GM21381 (cell line): ENCODE results near the gene AAR2.

Experiments
- ATAC-seq: cut with Tn5 transposase; IDR thresholded peaks from one replicate; pipeline ENCODE4 v1.9.1; 2021; ENCODE audit warnings: mild to moderate bottlenecking, moderate library complexity; ENCODE audit not compliant: unreplicated experiment

The AAR2 gene

GRCh38 chr20:36259177-36260061 lies 23.1 kb downstream of the AAR2 start:
- no peak for ATAC-seq

DNA sequence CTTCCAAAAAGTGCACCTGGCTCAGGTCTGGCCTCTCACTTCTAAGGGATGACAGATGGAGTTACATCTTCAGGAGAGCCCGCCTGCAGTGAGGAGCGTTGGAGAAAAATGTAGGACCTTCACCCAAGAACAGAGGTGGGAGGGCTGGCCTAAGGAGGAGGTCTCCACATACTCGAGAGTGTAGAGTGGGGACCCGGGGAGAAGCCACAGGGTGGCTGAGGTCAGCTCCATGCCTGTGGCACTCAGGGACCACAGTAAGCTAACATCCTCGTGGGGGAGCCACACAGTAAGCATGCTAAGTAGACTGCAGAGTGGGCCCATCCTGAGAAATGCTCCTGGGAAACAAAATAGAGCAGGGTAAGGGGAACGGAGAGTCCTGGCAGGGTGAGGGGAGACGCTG lies 24.0 kb downstream of the AAR2 start:
- ATAC-seq = no peak

DNA sequence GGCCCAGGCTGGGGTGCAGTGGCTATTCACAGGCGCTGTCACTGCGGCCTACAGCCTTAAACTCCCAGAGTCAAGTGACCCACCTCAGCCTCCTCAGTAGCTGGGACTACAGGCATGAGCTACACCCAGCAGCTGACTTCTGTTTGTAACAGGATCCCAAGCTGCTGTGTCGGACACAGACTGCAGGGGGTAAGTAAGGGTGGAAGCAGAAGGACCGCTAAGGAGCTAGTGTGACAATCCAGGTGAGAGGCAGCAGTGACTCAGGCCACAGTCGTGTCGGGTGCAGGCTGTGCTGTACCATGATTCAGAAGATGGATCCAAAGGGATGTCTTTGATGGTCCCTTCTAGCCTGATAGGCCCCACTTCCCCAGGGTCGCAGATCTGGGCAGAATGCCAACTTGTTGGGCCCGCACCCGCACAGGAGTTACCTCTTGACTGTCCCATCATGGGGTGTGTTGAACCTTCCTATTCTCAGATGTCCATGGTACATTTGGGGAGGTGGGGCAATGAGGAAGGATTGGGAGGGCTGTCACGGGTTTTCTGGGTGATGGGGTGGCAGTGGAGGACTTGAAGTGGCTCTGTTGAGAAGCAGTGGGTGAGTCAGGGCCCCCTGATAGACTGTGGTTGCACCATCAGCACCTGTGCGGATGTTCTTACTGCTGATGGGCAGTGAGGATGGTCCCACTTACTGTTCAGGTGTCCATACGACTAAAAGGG lies 25.3 kb downstream of the AAR2 start:
- ATAC-seq = no peak

DNA sequence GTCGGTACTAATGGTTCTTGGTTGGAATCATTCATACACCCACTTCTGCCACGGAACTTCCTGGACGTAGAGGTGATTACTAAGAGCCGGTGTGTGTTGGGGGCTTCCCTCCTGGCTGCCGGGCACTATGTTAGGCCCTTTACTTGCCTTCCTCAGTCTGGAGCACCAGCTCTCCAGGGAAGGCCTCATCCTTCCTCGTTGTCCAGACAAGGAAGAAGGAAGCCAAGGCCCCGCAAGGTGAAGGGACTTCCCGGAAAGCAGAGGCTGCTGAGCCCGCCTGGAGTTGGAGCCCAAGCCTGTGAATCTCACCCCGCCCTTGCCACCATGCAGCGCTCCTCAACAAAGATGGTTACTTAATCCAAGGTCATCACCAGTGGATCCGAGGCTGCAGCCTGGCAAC lies 26.2 kb downstream of the AAR2 start:
- no peak for ATAC-seq

GRCh38 chr20:36264426-36265246 lies 28.4 kb downstream of the AAR2 start:
- ATAC-seq = no peak

- no peak for ATAC-seq
Measured at GRCh38 chr20:36266189-36266588, 29.9 kb downstream of the AAR2 start.

DNA sequence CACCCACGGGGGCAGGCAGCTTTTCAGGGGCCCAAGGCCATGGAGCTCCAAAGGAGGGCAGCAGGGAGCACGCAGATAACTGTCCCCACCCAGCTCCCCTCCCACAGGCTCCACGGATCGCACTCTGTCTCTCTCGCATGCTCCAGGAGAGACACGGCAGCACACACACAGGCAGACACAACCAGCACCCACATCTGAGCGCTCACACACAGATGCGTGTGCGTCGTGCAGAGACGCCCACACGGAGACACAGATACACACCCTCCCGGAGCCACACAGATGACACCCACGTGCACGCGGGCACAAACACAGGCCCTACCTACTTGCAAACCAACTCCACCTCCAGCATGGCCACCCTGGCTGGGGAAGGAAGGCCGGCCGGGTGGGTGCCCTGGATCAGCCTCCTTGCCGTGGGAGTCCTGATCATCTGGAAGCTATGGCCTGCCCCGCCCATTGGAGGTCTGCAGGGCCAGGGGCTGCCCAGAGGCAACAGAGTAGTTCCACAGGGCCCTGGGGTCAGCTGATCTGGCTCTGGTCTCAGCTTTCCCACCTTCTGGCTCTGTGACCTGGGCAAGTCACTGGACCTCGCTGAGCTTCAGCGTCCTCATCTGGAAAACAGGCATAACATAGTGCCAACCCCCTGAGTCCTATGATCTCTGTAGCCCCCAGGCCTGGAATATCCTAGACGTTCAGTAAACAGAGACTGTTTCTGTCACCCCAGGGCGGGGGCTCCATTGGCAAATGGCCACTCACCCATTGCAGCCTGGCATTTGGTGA lies 31.5 kb downstream of the AAR2 start:
- no peak for ATAC-seq

- ATAC-seq = no peak
Measured at GRCh38 chr20:36268440-36269342, 32.4 kb downstream of the AAR2 start.

- ATAC-seq = no peak
Measured at GRCh38 chr20:36269507-36269906, 33.2 kb downstream of the AAR2 start.

DNA sequence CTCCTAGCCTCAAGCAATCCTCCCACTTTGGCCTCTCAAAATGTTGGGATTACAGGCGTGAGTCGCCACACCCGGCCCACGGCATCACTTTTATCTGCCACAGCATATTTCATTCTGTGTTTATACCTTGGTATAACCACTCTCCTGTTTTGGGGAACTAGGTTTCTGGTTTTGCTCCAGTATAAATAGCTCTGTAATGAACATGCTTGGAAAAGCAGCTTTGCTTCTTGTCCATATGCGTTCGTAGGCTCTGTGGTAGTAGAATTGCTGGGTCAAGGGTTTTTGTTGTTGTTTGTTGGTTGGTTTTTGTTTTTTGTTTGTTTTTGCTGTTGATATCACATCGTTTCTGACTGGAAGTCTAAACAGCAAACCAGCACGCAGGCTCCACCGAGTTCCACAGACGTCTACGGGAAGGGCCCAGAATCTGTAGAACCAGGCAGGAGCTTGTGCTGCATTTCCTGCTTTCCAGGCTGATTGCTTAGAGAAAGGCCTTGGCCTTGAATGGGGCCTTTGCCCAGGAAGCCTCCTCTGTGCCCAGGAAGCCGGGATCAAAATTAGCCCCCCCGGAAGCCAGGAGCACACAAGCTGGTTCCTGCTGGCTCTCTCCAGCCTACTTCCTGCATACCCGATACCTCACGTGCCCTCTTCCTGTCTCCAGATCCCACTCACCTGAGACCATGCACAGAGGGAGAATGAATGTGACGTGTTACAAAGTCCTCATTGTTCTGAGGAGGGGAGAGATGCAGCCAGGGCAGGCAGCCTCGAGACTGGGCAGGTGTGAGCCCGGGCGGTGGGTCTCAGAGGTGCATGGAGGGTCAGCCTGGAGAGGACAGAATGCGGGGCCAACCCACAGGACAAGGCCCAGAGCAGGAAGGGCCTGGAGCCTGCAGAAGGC lies 34.7 kb downstream of the AAR2 start:
- ATAC-seq = no peak

- no peak for ATAC-seq
Measured at GRCh38 chr20:36271639-36272546, 35.6 kb downstream of the AAR2 start.

DNA sequence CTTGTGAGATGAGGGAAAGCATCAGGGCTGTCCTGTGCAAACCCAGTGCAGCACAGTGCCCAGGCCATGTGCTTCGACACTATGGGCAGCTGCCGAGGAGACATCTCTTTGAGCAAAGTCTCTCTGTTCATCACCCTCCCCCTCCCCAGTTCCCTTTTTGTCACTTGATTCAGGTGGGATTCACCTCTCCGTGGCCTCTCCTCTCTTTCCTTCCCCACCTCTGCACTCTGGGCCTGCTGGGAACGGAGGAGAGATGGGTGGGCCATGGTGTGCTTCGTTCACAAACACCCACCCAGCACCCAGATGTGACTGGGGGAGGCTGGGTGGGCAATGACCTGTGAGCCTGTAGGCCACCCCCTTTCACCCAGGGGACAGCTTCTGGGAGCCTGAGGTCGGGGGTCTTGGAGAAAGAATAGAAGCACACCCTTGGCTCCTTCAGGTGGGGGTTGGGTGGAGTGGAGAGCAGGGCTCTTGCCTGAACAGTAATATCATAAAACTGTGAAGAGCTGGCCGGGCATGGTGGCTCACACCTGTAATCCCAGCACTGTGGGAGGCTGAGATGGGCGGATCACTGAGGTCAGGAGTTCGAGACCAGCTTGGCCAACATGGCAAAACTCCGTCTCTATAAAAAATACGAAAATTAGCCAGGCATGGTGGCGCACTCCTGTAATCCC lies 36.4 kb downstream of the AAR2 start:
- ATAC-seq = no peak

DNA sequence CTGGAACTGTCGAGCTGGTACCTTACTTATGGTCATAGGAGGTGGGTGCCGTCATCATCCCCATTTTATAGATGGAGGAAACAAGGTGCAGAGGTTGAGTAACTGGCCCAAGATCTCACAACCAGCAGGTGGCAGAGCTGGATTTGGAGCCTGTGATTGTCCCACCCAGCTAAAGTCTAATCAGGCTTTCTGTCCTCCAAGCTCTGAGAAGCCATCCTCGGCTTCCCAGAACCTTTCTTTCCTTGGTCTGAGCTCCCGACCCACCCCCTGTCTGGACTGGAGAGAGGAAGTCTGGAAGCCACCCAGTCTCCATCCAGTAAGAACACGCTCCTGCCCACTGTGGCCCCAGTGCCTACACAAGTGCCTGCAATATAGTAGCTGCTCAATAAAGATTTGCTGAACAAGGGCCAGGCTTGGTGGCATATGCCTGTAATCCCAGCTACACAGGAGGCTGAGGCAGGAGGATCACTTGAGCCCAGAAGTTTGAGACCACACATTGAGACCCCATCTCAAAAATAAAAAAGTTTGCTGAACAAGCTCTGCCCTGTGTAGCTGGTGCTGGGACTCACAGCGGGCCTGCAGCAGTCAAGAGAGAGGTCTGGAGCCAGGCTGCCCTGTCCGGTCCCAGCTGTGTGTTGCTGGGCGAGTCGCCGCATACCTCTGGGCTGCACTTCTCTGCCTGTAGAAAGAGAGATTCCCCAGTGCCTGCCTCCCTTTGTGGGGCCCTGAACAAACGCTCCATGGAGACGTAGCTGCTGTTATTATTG lies 37.3 kb downstream of the AAR2 start:
- ATAC-seq = no peak

GRCh38 chr20:36274181-36274841 lies 38.0 kb downstream of the AAR2 start:
- ATAC-seq = no peak

DNA sequence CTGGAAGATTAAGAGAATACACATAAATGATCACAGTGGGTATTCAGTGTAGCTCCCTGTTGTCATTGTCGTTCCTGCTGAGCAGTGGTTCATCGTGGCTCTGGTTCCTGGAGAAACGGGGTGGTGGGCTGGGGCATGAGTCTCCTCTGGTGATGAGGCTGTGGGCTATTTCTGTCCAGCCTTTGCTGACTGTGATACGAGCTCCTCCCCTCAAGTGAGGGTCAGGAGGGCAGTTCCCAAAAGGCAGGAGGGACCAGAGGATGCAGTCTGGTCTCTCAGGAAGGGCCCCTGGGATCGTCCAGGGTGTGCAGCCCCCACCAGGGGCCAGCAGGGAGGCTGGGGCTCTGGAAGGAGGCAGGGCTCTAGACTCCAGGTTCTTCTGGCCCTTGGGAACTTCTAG lies 38.7 kb downstream of the AAR2 start:
- ATAC-seq = no peak
